ENCODE measurements around the gene SIRT5. TPM values are rescaled to one million over a fixed set of nuclear protein-coding genes. Genes with fewer than 3 reads are reported as not detected.

The SIRT5 gene
- total RNA-seq, 1 experiment from 2014 or later: 14.3 TPM

- Mint-ChIP-seq H3K4me3 (peak overlapping the region; percentile 6 to 56; a peak in 3 of 5 replicates), H3K9me3 (peaks cover 7% of the 10 kb centered on the region in 2 experiments; a peak in 3 of 5 replicates), H3K27me3 (ENCODE audit: low read depth) (no peaks in the 10 kb centered on the region), H3K4me1 (peaks cover 25 to 28% of the 10 kb centered on the region in 2 experiments), H3K27ac (no peak overlapping the region), H3K36me3 (ENCODE audit: insufficient read depth in 1 of 3, low read depth in 3 of 3) (peaks cover 5 to 17% (median 14%) of the 10 kb centered on the region in 3 experiments; a peak in 6 of 7 replicates)
- Histone ChIP-seq H3K4me1 (ENCODE audit: insufficient read depth, low read length) (no peaks in the 10 kb centered on the region), H3K79me1 (ENCODE audit: insufficient read depth, low read depth, low read length, poor library complexity, severe bottlenecking) (no peaks in the 10 kb centered on the region), H2BK15ac (ENCODE audit: low read depth, low read length) (no peak overlapping the region), H3K23ac (ENCODE audit: insufficient read length, low read depth, low read length) (no peak overlapping the region), H3K27me3 (ENCODE audit: insufficient read depth, low read length) (no peaks in the 10 kb centered on the region), H3K79me2 (ENCODE audit: insufficient read depth, low read length) (no peaks in the 10 kb centered on the region; the same call in 1 of the 2 replicates), H2AK5ac (ENCODE audit: insufficient read length, low read length) (no peak overlapping the region), H3K27ac (ENCODE audit: insufficient read length, low read depth, low read length) (no peak overlapping the region), H3T11ph (ENCODE audit: low read length) (no peak overlapping the region), H2AFZ (ENCODE audit: low read length) (no peak overlapping the region), H2BK120ac (ENCODE audit: low read depth, low read length, poor library complexity, severe bottlenecking) (no peak overlapping the region), H3K18ac (ENCODE audit: insufficient read length, low read depth, low read length) (no peak overlapping the region), H4K91ac (ENCODE audit: insufficient read length, low read depth, low read length) (no peak overlapping the region), H3K9ac (ENCODE audit: extremely low read depth, insufficient read length, low read length) (no peak overlapping the region), H3K56ac (ENCODE audit: insufficient read length, low read depth, low read length) (no peak overlapping the region), H2BK20ac (ENCODE audit: low read depth, low read length, poor library complexity, severe bottlenecking) (no peak overlapping the region), H3K4me2 (ENCODE audit: insufficient read depth, insufficient read length, low read length) (no peak overlapping the region), H4K20me1 (ENCODE audit: control insufficient read depth, insufficient read depth, insufficient read length) (no peaks in the 10 kb centered on the region), H4K8ac (replicated peaks; ENCODE audit: insufficient read length, low read depth, low read length) (no peak overlapping the region), H4K5ac (ENCODE audit: insufficient read length, low read depth, low read length) (no peak overlapping the region), H3K4ac (ENCODE audit: low read depth, low read length) (no peak overlapping the region), H3K14ac (ENCODE audit: insufficient read depth, low read length) (no peak overlapping the region), H2BK5ac (ENCODE audit: insufficient read length, low read length) (no peak overlapping the region), H3K9me3 (ENCODE audit: control insufficient read depth, low read depth, low read length) (no peaks in the 10 kb centered on the region), H3K23me2 (ENCODE audit: insufficient read length, low read depth, low read length, poor library complexity, severe bottlenecking) (peaks cover 11% of the 10 kb centered on the region), H2BK12ac (ENCODE audit: insufficient read length, low read depth, low read length) (no peak overlapping the region)
- WGBS (ENCODE audit: extremely low coverage, insufficient read length, low lambda C conversion rate): no CpG with 5 or more reads among the region's 3 CpGs
- no peak for DNase-seq
- no peak for TF ChIP-seq CTCF (conservative IDR thresholded peaks at IDR 0.05)
Measured at GRCh38 chr6:13576017-13576416, 1.6 kb downstream of the SIRT5 start.
